ENCODE results near the gene CDKAL1. TPM values are rescaled to one million over a fixed set of nuclear protein-coding genes. Genes with fewer than 3 reads are reported as not detected.
A peak's percentile ranks its signal among the peaks of the same experiment; 100 is the strongest.

Gene CDKAL1
- total and polyA plus RNA-seq, 2 of the 13 experiments (the other 11 are each of a cell fraction or from before 2014, with no cell fraction given): 9.5 to 27.7 TPM

- TF ChIP-seq ZC3H13 (CRISPR knock-in tag; IDR thresholded peaks at IDR 0.05) (no peak), CTCF (CRISPR knock-in tag; IDR thresholded peaks at IDR 0.05) (no peak), RXRB (CRISPR knock-in tag; IDR thresholded peaks at IDR 0.05; ENCODE audit: borderline replicate concordance) (peak; percentile 60; the same call in 1 of the 2 replicates), ZBTB43 (CRISPR knock-in tag; conservative IDR thresholded peaks at IDR 0.05) (0 out of 2 replicates have a peak, but pooled peaks have one; percentile 25), ZNF569 (CRISPR knock-in tag; IDR thresholded peaks at IDR 0.05; ENCODE audit: borderline replicate concordance) (no peak), ZSCAN20 (CRISPR knock-in tag; IDR thresholded peaks at IDR 0.05; ENCODE audit: borderline replicate concordance) (0 out of 2 replicates have a peak, but pooled peaks have one; percentile 61), ZNF691 (CRISPR knock-in tag; IDR thresholded peaks at IDR 0.05; ENCODE audit: borderline replicate concordance, low read depth) (peak; percentile 65; the same call in 1 of the 2 replicates), ZNF407 (CRISPR knock-in tag; IDR thresholded peaks at IDR 0.05; ENCODE audit: not compliant biosample characterization) (peak; percentile 65), KAT8 (CRISPR knock-in tag; IDR thresholded peaks at IDR 0.05) (peak; percentile 99), ZNF577 (CRISPR knock-in tag; IDR thresholded peaks at IDR 0.05; ENCODE audit: borderline replicate concordance, low read depth) (no peak), KLF6 (CRISPR knock-in tag; IDR thresholded peaks at IDR 0.05) (0 out of 2 replicates have a peak, but pooled peaks have one; percentile 26), FOXJ3 (CRISPR knock-in tag; IDR thresholded peaks at IDR 0.05; ENCODE audit: borderline replicate concordance) (peak; percentile 42; the same call in 1 of the 2 replicates)
Measured at GRCh38 chr6:20534295-20535262, at the start of gene CDKAL1 (continued).
